Measurements from ENCODE around the gene KLHL41.
"Not testable (repeated sequence)": the region's sequence is repeated elsewhere in the genome, so short reads cannot be mapped to it uniquely, and the experiment has no call there.

Gene KLHL41

GRCh38 chr2:169565686-169566085 is 56.2 kb downstream of the KLHL41 start:
- H3K36me3 ChIP-seq (ENCODE audit: insufficient read depth, low read length), result peaks cover 22% of the 10 kb centered on the region
- peaks cover 8% of the 10 kb centered on the region; the same call in 1 of the 2 replicates for H3K4me1 ChIP-seq (ENCODE audit: insufficient read depth, low read length)
- DNase-seq (no peak), ATAC-seq (ENCODE audit: insufficient read depth, low read depth) (no peak)
- no peaks in the 10 kb centered on the region for H3K9me3 ChIP-seq (ENCODE audit: insufficient read depth, low read length, severe bottlenecking)
- no peak overlapping the region for H3K4me3 ChIP-seq (ENCODE audit: low read depth in 1 of 2, low read length in 2 of 2)
- H4K20me1 ChIP-seq (ENCODE audit: insufficient read depth, low read length), result no peaks in the 10 kb centered on the region
- H3K79me2 ChIP-seq (ENCODE audit: insufficient read depth, low read length), result peaks cover 28% of the 10 kb centered on the region
- no peak overlapping the region for H2AFZ ChIP-seq (ENCODE audit: low read depth, low read length)
- no peak overlapping the region for H3K4me2 ChIP-seq (ENCODE audit: insufficient read depth, low read length)
- no peak overlapping the region for H3K9ac ChIP-seq (ENCODE audit: low read depth, low read length)
- H3K27me3 ChIP-seq (ENCODE audit: insufficient read depth, low read length, poor library complexity), result no peaks in the 10 kb centered on the region
- H3K27ac ChIP-seq (ENCODE audit: low read length), result no peak overlapping the region
- TF ChIP-seq EZH2 (IDR thresholded peaks at IDR 0.05; ENCODE audit: borderline replicate concordance, low read depth, low read length, severe bottlenecking) (no peak), CTCF (IDR thresholded peaks at IDR 0.05; ENCODE audit: borderline replicate concordance, extremely low read depth, low read length, poor library complexity, severe bottlenecking) (no peak)

GRCh38 chr2:169569948-169570347 is 60.4 kb downstream of the KLHL41 start:
- H3K79me2 ChIP-seq (ENCODE audit: insufficient read depth, low read length), result peaks cover 54% of the 10 kb centered on the region

GRCh38 chr2:169570752-169571151 is 61.2 kb downstream of the KLHL41 start:
- not testable (repeated sequence) for H3K4me3 ChIP-seq (ENCODE audit: low read depth in 1 of 2, low read length in 2 of 2); H3K9me3 ChIP-seq (ENCODE audit: insufficient read depth, low read length, severe bottlenecking); H2AFZ ChIP-seq (ENCODE audit: low read depth, low read length); H4K20me1 ChIP-seq (ENCODE audit: insufficient read depth, low read length); DNase-seq; ATAC-seq (ENCODE audit: insufficient read depth, low read depth); H3K27me3 ChIP-seq (ENCODE audit: insufficient read depth, low read length, poor library complexity); H3K27ac ChIP-seq (ENCODE audit: low read length)
- Histone ChIP-seq H3K4me2 (ENCODE audit: insufficient read depth, low read length) (peak overlapping the region; percentile 42; the same call in 1 of the 2 replicates), H3K9ac (ENCODE audit: low read depth, low read length) (0 out of 2 replicates have a peak overlapping the region, but pooled peaks have one; percentile 20), H3K36me3 (ENCODE audit: insufficient read depth, low read length) (peaks cover 10% of the 10 kb centered on the region), H3K79me2 (ENCODE audit: insufficient read depth, low read length) (peaks cover 54% of the 10 kb centered on the region), H3K4me1 (ENCODE audit: insufficient read depth, low read length) (peaks cover 37% of the 10 kb centered on the region)

More at GRCh38 chr2:169569948-169570347, 60.4 kb downstream of the KLHL41 start:
- no peaks in the 10 kb centered on the region for H3K27me3 ChIP-seq (ENCODE audit: insufficient read depth, low read length, poor library complexity)
- H3K9me3 ChIP-seq (ENCODE audit: insufficient read depth, low read length, severe bottlenecking), result no peaks in the 10 kb centered on the region
- peaks cover 37% of the 10 kb centered on the region for H3K4me1 ChIP-seq (ENCODE audit: insufficient read depth, low read length)
- H2AFZ ChIP-seq (ENCODE audit: low read depth, low read length), result no peak overlapping the region
- H4K20me1 ChIP-seq (ENCODE audit: insufficient read depth, low read length), result no peaks in the 10 kb centered on the region
- TF ChIP-seq EZH2 (IDR thresholded peaks at IDR 0.05; ENCODE audit: borderline replicate concordance, low read depth, low read length, severe bottlenecking) (no peak), CTCF (IDR thresholded peaks at IDR 0.05; ENCODE audit: borderline replicate concordance, extremely low read depth, low read length, poor library complexity, severe bottlenecking) (no peak)
- H3K27ac ChIP-seq (ENCODE audit: low read length), result no peak overlapping the region
- DNase-seq (no peak), ATAC-seq (ENCODE audit: insufficient read depth, low read depth) (no peak)
- peaks cover 10% of the 10 kb centered on the region for H3K36me3 ChIP-seq (ENCODE audit: insufficient read depth, low read length)
- H3K4me3 ChIP-seq (ENCODE audit: low read depth in 1 of 2, low read length in 2 of 2), result no peak overlapping the region; a peak in 1 of 4 replicates
- H3K4me2 ChIP-seq (ENCODE audit: insufficient read depth, low read length), result peak overlapping the region; percentile 42; the same call in 1 of the 2 replicates
- no peak overlapping the region; the same call in 1 of the 2 replicates for H3K9ac ChIP-seq (ENCODE audit: low read depth, low read length)

- H3K4me1 ChIP-seq (ENCODE audit: insufficient read depth, low read length), result peaks cover 37% of the 10 kb centered on the region
- no peaks in the 10 kb centered on the region for H3K9me3 ChIP-seq (ENCODE audit: insufficient read depth, low read length, severe bottlenecking)
- peak overlapping the region in 1 of 2 experiments; percentile 33; a peak in 1 of 4 replicates for H3K4me3 ChIP-seq (ENCODE audit: low read depth in 1 of 2, low read length in 2 of 2)
- no peak overlapping the region for H2AFZ ChIP-seq (ENCODE audit: low read depth, low read length)
- no peaks in the 10 kb centered on the region for H3K27me3 ChIP-seq (ENCODE audit: insufficient read depth, low read length, poor library complexity)
- H3K27ac ChIP-seq (ENCODE audit: low read length), result no peak overlapping the region
- peak overlapping the region; percentile 90 for H3K4me2 ChIP-seq (ENCODE audit: insufficient read depth, low read length)
- TF ChIP-seq CTCF (IDR thresholded peaks at IDR 0.05; ENCODE audit: borderline replicate concordance, extremely low read depth, low read length, poor library complexity, severe bottlenecking) (no peak), EZH2 (IDR thresholded peaks at IDR 0.05; ENCODE audit: borderline replicate concordance, low read depth, low read length, severe bottlenecking) (no peak)
- H3K36me3 ChIP-seq (ENCODE audit: insufficient read depth, low read length), result peaks cover 10% of the 10 kb centered on the region
- H3K79me2 ChIP-seq (ENCODE audit: insufficient read depth, low read length), result peaks cover 52% of the 10 kb centered on the region
- DNase-seq (no peak), ATAC-seq (ENCODE audit: insufficient read depth, low read depth) (no peak)
- peak overlapping the region; percentile 1; the same call in 1 of the 2 replicates for H3K9ac ChIP-seq (ENCODE audit: low read depth, low read length)
- H4K20me1 ChIP-seq (ENCODE audit: insufficient read depth, low read length), result no peaks in the 10 kb centered on the region
These were observed 62.1 kb downstream of the KLHL41 start for GRCh38 chr2:169571571-169571970.
